Raji (cell line): ENCODE results near the gene VCL.

ENCODE experiments used
- POLR2A ChIP-seq: IDR thresholded peaks from 2 replicates; pipeline ENCODE4 v1.6.1; 2011; ENCODE audit warnings: low read depth, low read length, control low read depth; ENCODE audit not compliant: insufficient read depth

VCL gene

DNA sequence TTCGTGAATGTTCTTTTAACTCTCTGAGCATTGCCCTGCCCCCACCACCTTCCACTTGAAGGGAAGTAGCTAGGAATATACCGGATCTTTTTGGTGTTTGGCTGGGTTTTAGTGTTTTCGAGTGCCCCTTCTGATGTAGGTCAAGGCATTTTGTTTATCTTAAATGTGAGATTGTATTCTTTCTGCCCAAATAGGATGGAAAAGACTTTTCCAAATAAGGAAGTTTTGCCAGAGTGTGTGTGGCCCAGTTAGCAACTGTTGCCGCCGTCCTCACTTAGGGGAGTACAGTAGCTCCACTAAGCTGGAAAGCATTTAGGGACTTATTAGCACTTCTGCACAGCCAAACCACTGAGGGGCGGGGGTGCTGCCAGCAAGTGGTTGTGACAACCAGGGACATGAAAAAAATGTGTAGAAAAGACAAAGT is 29.8 kb upstream of the VCL start:
- TF ChIP-seq POLR2A, result no peak

GRCh38 chr10:73969224-73969841 is 28.6 kb upstream of the VCL start:
- no peak for TF ChIP-seq POLR2A

GRCh38 chr10:73970845-73971244 is 27.1 kb upstream of the VCL start:
- TF ChIP-seq POLR2A, result no peak

DNA sequence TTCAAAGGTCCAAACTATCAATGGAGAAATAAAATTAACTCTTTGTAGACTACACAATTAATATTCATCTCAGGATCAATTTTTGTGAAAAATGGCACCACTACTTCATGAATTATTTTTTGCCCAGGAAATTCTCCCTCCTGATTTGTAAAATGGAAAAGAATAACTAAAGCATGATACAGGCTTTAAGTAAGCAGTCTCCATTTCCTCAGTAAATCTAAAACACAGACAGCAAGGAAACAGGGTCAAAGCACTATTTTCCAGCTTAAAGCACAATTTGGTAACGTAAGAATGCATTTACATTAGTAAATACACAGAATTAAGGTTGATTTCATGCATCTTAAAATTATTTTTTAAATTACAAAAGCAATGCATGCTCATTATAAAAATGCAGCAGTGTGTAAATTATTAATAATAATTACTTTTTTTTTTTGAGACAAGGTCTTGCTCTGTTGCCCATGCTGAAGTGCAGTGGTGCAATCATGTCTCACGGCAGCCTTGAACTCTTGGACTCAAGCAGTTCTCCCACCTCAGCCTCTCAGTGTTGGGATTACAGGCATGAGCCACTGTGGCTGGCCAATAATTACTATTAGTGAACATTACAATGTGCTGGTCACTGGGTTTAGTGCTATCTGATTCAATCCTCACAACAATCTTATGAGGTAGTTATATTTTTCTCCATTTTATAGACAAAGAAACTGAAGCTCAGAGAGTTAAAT is 26.1 kb upstream of the VCL start:
- TF ChIP-seq POLR2A, result no peak

GRCh38 chr10:73973427-73973826 is 24.5 kb upstream of the VCL start:
- no peak for TF ChIP-seq POLR2A

- no peak for TF ChIP-seq POLR2A
Observed at GRCh38 chr10:73974309-73974946, 23.5 kb upstream of the VCL start.

DNA sequence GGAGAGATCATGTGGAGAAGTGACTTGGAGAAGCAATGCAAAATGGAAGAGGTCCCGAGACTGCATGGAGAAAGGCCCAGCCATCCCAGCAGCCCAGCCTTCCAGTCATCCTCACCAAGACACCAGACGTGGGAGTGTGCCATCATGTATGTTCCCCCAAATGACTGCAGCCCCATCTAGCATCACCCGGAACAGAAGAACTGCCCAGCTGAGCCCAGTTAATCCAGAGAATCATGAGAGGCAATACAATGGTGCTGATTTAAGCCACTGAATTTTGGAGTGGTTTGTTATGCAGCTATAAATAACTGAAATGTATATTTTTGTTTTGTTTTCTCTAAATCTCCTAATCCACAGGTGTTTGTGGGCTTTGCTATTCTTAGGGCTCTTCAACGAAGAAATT is 22.5 kb upstream of the VCL start:
- TF ChIP-seq POLR2A, result no peak

- no peak for TF ChIP-seq POLR2A
Observed at GRCh38 chr10:73979141-73979808, 18.6 kb upstream of the VCL start.

DNA sequence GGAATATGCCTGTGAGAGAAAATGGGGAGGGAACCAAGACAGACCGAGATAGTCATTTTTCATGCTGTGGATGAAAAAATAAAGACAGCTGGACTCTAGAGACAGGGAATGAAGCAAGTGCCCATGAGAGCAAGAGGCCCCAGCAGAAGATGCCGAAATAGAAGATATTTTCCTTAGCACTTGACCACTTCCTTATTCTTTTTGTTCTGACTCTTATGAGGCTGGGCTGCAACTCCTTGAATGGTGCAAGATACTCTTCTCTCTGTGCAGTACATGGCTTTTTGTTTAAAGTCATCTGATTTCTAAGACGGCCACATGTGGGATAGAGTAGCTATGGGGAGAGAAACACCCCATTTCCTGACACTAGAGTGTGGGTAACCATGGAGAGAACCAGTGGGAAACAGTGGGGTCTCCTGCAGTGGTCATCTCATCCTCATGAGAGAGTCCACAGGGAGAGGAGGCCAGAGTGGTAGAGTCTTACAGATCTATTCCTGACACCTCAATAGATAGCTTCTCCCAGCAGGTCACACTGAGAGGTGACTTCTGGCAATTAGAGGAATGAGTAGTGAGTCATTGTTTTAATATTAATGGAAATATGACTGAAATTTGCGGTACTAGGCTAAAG is 18.0 kb upstream of the VCL start:
- TF ChIP-seq POLR2A, result no peak

DNA sequence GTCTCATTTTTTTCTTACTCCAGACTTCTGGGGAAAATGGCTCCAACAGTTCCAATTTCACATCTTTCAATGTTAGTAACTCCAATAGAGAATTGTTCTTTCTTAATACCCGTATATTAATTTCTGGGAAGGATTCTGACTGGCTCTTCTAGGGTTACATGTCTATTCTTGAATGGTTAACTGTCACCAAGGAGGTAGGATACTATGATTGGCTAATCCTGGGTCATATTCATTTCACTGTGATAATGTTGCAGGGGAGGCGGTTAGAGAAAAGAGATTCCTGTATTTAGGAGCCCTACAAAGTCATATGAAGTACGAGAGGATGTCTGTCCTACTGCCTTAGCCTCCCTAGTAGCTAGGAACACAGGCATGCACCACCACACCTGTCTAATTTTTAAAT is 16.1 kb upstream of the VCL start:
- TF ChIP-seq POLR2A, result no peak

DNA sequence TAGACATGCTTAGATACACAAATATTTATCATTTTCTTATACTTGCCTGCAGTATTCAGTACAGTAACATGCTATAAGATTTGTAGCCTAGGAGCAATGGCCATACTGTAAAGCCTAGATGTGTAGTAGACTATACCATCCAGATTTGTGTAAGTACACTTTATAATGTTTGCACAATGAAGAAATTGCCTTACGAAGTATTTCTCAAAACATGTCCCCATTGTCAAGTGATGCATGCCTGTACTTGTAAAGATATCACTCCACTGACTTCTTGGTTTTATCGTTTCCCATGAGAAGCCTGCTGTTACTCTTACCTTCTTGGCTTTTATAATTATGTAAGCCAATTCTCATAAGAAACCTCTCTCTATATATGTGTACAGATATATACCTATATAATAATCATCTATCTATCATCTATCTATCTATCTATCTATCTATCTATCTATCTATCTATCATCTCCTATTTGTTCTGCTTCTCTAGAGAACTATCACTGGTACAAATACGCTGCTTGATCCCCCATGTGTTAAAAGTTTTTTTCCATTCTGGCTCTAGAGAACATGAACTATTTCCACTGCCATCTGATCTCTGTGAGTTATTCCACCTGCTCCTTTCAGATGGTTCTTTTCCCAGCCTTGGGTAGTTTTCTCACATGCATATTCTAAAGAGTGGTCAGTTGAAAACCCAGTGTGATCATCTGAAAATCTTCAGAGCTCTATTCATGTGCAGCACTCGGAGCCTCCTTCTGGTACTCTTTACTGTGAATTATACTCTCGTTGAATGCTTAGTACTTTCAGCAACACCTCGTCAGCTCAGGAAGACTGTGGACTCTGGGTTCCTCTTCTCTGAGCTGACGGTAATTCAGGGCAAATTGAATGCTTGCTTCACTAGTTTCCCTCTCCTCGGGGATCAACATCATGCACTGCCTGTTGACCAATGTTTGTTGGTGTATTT is 14.5 kb upstream of the VCL start:
- TF ChIP-seq POLR2A, result no peak

GRCh38 chr10:73989594-73990150 is 8.2 kb upstream of the VCL start:
- TF ChIP-seq POLR2A, result no peak

DNA sequence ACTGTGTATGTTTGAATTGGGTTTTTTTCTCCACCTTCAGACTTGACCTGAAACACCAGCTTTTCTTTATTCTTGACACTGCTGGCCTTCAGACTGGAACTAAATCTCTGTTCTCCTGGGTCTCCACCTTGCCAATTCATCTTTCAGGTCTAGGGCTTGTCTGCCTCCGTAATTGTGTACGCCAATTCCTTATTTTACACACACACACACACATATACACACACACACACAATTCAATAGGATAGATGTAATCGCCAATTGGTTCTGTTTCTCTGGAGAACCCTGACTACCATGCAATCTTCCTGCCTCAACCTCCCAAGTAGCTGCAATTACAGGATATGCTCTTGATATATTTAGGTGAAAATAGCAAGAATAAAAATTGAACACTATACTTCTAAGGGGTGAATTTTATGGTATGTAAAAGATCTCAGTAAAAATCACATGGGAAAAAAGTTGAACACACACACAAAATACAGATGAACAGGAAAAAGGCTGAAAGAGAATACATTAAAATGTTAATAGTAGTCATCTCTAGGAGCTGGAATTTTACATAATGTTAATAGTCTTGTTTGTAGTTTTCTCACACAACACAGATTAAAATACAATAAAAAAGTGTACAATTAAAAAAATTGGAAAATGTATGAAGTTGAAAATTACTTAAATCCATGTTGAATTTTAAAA is 6.6 kb upstream of the VCL start:
- no peak for TF ChIP-seq POLR2A
